ENCODE measurements around the gene TUBA1B.

DNA sequence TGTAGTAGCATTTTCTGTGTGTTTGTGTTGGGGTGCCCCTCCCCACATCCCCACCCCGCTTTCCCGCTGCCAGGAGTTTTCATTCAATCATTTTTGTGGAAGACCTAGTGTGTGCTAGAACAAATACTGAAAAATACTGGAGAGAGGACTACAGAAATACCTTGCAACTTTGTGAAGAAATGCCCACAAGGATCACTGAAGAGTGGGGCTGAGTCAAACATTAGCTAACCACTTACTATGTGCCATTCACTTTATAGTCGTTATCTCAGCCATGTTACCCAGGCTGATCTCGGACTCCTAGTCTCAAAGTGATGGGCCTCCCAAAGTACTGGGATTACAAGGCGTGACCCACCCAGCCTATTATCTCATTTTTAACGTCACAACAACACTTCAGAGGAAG is 20.0 kb downstream of the TUBA1B start:
- TF ChIP-seq, protein P1, sequence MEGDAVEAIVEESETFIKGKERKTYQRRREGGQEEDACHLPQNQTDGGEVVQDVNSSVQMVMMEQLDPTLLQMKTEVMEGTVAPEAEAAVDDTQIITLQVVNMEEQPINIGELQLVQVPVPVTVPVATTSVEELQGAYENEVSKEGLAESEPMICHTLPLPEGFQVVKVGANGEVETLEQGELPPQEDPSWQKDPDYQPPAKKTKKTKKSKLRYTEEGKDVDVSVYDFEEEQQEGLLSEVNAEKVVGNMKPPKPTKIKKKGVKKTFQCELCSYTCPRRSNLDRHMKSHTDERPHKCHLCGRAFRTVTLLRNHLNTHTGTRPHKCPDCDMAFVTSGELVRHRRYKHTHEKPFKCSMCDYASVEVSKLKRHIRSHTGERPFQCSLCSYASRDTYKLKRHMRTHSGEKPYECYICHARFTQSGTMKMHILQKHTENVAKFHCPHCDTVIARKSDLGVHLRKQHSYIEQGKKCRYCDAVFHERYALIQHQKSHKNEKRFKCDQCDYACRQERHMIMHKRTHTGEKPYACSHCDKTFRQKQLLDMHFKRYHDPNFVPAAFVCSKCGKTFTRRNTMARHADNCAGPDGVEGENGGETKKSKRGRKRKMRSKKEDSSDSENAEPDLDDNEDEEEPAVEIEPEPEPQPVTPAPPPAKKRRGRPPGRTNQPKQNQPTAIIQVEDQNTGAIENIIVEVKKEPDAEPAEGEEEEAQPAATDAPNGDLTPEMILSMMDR (IDR thresholded peaks at IDR 0.05; ENCODE audit: low read depth, low read length, poor library complexity, severe bottlenecking), result no peak
- no peak for TF ChIP-seq EZH2phosphoT487 (IDR thresholded peaks at IDR 0.05; ENCODE audit: borderline replicate concordance, low read length)

Measured in DOHH2 (cell line).